ENCODE results near the gene ASTN2.

GRCh38 chr9:117218951-117219350 is 195.9 kb downstream of the ASTN2 start:
- TF ChIP-seq CTCF (IDR thresholded peaks at IDR 0.05; ENCODE audit: insufficient read depth, low read depth, low read length) (no peak), EZH2 (IDR thresholded peaks at IDR 0.05; ENCODE audit: insufficient read depth, low read length) (no peak)
